Thoracic aorta (tissue), 2 donors: ENCODE measurements around the gene FAM13B. TPM values are rescaled to one million over a fixed set of nuclear protein-coding genes. Genes with fewer than 3 reads are reported as not detected.
A peak's percentile ranks its signal among the peaks of the same experiment; 100 is the strongest.
"Not testable (repeated sequence)": the region's sequence is repeated elsewhere in the genome, so short reads cannot be mapped to it uniquely, and the experiment has no call there.

Source experiments
- ATAC-seq: fragments of 150-250 bp; one replicate; pipeline ENCODE4 v1.8.0; 2017; ENCODE audit warnings: low read depth; ENCODE audit not compliant: insufficient number of reproducible peaks, low FRiP score
- DNase-seq: peaks from one replicate; pipeline ENCODE4 v3.0.0-alpha.2; 2020; ENCODE audit warnings: low spot score
- H3K27ac ChIP-seq, 2 donors: fragments of 200-600 bp; sonication (generic); 1 replicate in 1 of 2; 2 replicates in 1 of 2; pipeline ENCODE4 v1.5.1; 2016; ENCODE audit warnings: mild to moderate bottlenecking in 2 of 2, moderate library complexity in 2 of 2
- H3K27me3 ChIP-seq: fragments of 200-600 bp; sonication (generic); replicated peaks from 2 replicates; pipeline ENCODE4 v1.6.0; 2016; ENCODE audit warnings: mild to moderate bottlenecking; ENCODE audit not compliant: insufficient read depth
- H3K36me3 ChIP-seq: fragments of 200-600 bp; sonication (generic); one replicate; pipeline ENCODE4 v1.5.1; 2016
- H3K4me1 ChIP-seq, 2 donors: fragments of 200-600 bp; sonication (generic); 1 replicate in 1 of 2; 2 replicates in 1 of 2; pipeline versions ENCODE4 v1.5.1 to v1.6.0; 2016; ENCODE audit warnings: low read depth in 2 of 2, mild to moderate bottlenecking in 1 of 2; ENCODE audit not compliant: control insufficient read depth in 1 of 2
- H3K4me3 ChIP-seq: fragments of 200-600 bp; sonication (generic); 2 replicates; pipeline ENCODE4 v1.5.1; 2016; ENCODE audit warnings: mild to moderate bottlenecking
- H3K9me3 ChIP-seq: fragments of 200-600 bp; sonication (generic); 2 replicates; pipeline ENCODE4 v1.5.1; 2016
- total RNA-seq, 2 donors: library from RNA; depleted of rRNA; stranded (reverse); fragments of >200 nt; gene quantifications; one replicate each; pipeline versions ENCODE4 v1.1.0 to v1.2.3, GENCODE V29; 2016
- TF ChIP-seq, protein P1 (sequence below): fragments of 200-600 bp; sonication (generic); IDR thresholded peaks from one replicate; pipeline ENCODE4 v1.5.1; 2019; ENCODE audit warnings: antibody characterized with exemption

Gene FAM13B
- total RNA-seq, 2 donors from 2014 or later = 65.1 to 134 TPM

DNA sequence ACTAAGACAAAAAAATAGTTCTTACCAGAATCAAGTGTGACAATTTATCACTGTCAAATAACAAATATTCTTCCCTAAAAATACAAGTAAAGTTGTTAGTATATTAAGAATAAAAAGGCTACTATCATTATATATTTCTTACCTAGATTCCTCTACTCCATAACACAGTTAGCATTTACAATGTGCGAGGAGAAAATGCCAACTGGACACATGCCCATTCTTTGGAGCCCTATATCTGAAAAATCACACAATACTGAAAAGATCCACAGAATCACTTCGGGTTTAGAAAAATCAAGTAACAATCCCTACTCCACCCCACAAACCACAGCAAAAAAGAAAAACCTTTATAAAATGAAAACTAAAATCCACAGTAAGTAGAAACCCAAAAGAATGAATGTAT, 72.7 kb downstream of the FAM13B start:
- Histone ChIP-seq H3K9me3 (no peaks in the 10 kb centered on the region), H3K4me1 (peaks cover 0 to 14% of the 10 kb centered on the region in 2 donors), H3K36me3 (peaks cover 9% of the 10 kb centered on the region), H3K27ac (no peak overlapping the region), H3K4me3 (no peak overlapping the region), H3K27me3 (no peaks in the 10 kb centered on the region)
- TF ChIP-seq, protein P1, sequence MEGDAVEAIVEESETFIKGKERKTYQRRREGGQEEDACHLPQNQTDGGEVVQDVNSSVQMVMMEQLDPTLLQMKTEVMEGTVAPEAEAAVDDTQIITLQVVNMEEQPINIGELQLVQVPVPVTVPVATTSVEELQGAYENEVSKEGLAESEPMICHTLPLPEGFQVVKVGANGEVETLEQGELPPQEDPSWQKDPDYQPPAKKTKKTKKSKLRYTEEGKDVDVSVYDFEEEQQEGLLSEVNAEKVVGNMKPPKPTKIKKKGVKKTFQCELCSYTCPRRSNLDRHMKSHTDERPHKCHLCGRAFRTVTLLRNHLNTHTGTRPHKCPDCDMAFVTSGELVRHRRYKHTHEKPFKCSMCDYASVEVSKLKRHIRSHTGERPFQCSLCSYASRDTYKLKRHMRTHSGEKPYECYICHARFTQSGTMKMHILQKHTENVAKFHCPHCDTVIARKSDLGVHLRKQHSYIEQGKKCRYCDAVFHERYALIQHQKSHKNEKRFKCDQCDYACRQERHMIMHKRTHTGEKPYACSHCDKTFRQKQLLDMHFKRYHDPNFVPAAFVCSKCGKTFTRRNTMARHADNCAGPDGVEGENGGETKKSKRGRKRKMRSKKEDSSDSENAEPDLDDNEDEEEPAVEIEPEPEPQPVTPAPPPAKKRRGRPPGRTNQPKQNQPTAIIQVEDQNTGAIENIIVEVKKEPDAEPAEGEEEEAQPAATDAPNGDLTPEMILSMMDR = no peak
- no peak for DNase-seq
- ATAC-seq = no peak

DNA sequence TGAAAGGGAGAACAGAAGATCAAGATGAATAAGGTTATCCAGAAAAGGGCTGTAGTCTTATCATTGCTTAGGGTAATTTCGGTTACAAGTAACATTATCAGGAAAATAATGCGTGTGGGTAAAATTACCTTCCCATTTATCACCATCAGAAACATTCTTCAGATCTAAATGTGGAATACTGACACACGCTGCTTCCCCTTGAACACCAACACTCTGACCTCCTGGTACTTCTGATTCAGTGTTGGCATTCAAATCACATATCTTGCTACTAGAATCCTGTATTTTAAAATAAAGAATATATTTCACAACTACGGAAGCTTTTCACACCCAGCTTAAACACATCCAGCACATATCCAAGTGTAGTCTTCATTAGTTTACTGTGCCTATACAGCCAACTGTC, 73.4 kb downstream of the FAM13B start:
- Histone ChIP-seq H3K4me1 (peaks cover 3 to 20% of the 10 kb centered on the region in 2 donors), H3K27ac (no peak overlapping the region), H3K4me3 (no peak overlapping the region), H3K36me3 (peaks cover 9% of the 10 kb centered on the region), H3K9me3 (no peaks in the 10 kb centered on the region), H3K27me3 (no peaks in the 10 kb centered on the region)
- DNase-seq (no peak), ATAC-seq (no peak)
- TF ChIP-seq, protein P1 = no peak

DNA sequence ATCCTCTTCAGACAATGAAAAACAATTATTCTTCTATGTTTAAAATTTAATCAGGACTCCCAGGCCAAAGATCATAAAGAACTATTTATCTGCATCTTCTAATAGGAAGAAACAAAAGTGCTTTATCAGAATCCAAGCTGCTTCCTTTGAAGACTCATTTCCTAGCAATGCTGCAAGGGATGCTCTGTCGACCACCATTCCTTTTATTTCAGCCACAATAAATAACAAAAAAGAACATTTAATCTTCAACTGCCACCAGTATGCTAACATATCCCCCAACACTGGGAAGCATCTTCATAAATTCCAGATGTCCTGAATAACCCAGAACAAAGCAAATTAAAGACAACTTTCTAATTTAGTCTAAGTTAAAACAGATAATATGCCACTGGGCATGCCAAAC, 74.9 kb downstream of the FAM13B start:
- H3K27me3 ChIP-seq = no peaks in the 10 kb centered on the region
- peaks cover 6% of the 10 kb centered on the region for H3K36me3 ChIP-seq
- H3K9me3 ChIP-seq = no peaks in the 10 kb centered on the region
- no peak for DNase-seq
- peaks cover 5 to 27% of the 10 kb centered on the region in 2 donors for H3K4me1 ChIP-seq
- no peak for ATAC-seq
- TF ChIP-seq, protein P1 = no peak
- no peak overlapping the region for H3K27ac ChIP-seq
- no peak overlapping the region for H3K4me3 ChIP-seq

DNA sequence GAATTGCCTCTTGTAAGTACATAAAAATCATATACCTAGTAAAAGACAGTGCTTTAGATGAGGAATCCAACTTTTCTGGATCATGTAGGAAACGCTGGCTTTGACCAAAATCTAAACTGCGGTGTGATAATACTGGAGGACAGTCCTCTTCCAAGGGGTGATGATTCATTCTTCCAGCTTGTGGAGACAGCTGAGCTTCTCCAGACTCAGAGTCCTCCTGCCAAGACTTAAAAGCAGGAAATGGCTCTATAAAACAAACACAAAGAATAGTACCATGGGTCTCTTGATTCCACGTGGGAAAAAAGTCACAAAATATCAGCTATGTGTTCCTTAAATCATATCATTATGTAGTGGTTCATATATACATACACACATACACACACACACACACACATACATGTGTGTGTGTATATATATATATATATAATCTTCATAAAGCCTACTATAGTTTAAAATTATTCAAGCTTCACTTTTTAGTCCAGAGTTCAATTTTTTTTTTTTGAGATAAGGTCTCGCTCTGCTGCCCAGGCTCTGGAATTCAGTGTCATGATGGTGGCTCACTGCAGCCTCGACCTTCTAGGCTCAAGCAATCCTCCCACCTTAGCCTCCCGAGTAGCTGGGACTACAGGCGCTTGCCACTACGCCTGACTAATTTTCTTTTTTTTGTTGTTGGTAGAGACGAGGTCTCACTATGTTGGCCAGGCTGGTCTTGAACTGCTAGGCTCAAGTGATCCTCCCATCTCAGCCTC, 78.6 kb downstream of the FAM13B start:
- H3K36me3 ChIP-seq = peaks cover 20% of the 10 kb centered on the region
- DNase-seq (peak; percentile 7), ATAC-seq (peak; percentile 12)
- H3K27ac ChIP-seq = peak overlapping the region; percentile 77 to 79
- TF ChIP-seq, protein P1 = no peak
- peak overlapping the region; percentile 26 for H3K4me3 ChIP-seq
- no peaks in the 10 kb centered on the region for H3K27me3 ChIP-seq
- no peaks in the 10 kb centered on the region for H3K9me3 ChIP-seq
- H3K4me1 ChIP-seq = peaks cover 5 to 29% of the 10 kb centered on the region in 2 donors

DNA sequence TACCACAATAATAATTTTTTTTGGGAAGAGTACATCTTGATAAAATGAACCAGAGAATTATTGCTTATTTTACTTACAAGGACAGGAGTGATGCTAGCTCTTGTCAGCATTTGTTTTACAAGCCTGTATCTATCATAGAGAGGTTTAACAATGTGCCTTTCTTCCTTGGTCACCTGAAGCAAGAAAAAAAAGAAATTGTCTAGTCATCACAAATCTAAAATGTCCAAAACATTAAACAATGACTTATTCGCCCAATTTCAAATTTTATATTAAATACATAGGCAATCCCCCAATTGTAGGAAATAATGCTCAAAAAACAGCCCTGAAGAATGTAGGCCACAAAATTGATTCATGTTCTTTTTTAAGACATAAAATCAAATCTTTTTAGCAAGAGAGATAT, 87.1 kb downstream of the FAM13B start:
- H3K4me3 ChIP-seq = no peak overlapping the region
- H3K36me3 ChIP-seq = peaks cover 62% of the 10 kb centered on the region
- no peak for DNase-seq
- no peak overlapping the region for H3K27ac ChIP-seq
- TF ChIP-seq, protein P1 = no peak
- H3K27me3 ChIP-seq = no peaks in the 10 kb centered on the region
- ATAC-seq = no peak
- H3K4me1 ChIP-seq = peaks cover 0 to 13% of the 10 kb centered on the region in 2 donors
- H3K9me3 ChIP-seq = no peaks in the 10 kb centered on the region

DNA sequence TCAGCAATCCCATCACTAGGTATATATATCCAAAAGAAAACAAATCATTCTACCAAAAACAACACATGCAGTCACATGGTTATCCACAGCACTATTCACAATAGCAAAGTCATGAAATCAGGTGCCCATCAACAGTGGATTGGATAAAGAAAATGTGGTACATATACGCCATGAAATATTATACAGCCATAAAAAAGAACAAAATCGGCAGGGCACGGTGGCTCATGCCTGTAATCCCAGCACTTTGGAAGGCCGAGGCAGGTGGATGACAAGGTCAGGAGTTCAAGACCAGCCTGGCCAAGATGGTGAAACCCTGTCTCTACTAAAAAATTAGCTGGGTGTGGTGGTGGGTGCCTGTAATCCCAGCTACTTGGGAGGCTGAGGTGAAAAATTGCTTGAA, 88.6 kb downstream of the FAM13B start:
- not testable (repeated sequence) for H3K27me3 ChIP-seq, ATAC-seq, H3K9me3 ChIP-seq, H3K27ac ChIP-seq, H3K4me3 ChIP-seq, DNase-seq
- Histone ChIP-seq H3K36me3 (peaks cover 61% of the 10 kb centered on the region), H3K4me1 (peaks cover 0 to 13% of the 10 kb centered on the region in 2 donors)
